GM18517 (cell line): ENCODE data around the gene CUX1.
"Not testable (repeated sequence)": the region's sequence is repeated elsewhere in the genome, so short reads cannot be mapped to it uniquely, and the experiment has no call there.

Experiments used
- ATAC-seq: cut with Tn5 transposase; IDR thresholded peaks from one replicate; pipeline ENCODE4 v1.9.1; 2021; ENCODE audit warnings: mild to moderate bottlenecking, moderate library complexity; ENCODE audit not compliant: unreplicated experiment

CUX1 gene

DNA sequence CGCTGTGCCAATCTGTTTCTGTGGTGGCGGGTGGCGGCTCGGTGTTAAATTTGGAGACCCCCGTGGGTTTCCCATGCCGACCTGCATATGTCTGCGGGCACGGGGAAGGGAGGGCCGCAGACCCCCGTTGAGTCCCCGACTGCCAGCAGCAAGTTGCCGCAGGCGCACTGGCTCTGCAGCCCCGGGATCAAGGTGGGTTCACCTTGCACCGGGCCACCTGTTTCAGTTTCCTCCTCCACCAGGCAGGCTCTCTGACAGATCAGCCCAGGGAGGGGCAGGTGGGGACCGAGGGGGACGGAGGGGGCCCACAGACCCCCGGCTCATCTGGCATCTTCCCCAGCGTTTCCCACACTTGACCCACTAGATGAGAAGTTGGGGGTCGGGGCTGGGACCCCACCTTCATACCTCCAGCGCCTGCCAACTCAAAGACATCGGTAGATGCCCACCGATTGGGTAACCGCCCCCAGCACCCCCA, 95.9 kb downstream of the CUX1 start:
- ATAC-seq = no peak

DNA sequence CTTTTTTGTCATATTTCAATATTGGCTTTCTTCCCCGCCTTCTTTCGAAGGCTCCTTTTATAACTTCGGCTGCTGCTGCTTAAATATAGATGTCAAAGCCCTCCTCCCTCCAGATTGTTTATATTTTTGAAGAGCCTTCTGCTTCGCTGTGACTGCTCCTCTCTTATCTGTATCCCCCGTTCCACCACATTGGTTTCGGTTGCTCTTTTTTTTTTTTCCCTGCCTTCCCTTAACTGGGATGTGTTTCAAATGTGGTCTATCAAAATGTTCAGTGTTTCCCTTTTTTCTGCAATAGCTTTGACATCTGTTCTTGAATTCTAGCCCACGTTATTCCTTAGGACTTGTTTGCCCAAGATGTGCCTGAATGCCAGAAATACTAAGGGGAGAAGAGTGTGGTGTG, 96.4 kb downstream of the CUX1 start:
- ATAC-seq = no peak

DNA sequence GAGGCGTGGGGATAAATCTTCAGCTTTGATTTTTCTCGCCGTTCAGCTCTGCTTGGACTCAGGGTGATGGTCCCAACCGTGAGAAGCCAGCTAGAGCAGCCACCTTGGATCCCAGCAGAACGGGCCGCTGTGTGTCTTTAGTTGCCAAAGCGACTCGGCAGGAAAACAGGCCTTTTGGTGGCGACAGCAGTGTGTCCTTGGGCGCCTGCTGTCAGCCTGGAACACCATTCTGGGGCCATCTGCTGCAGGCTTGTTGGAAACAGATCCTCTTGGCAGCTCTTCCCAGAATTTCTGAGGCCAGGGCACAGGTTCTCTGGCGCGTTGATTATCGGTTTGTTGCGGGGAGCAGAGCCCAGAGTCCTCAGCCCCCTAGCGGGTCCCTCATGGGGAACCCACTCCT, 97.6 kb downstream of the CUX1 start:
- ATAC-seq = no peak

DNA sequence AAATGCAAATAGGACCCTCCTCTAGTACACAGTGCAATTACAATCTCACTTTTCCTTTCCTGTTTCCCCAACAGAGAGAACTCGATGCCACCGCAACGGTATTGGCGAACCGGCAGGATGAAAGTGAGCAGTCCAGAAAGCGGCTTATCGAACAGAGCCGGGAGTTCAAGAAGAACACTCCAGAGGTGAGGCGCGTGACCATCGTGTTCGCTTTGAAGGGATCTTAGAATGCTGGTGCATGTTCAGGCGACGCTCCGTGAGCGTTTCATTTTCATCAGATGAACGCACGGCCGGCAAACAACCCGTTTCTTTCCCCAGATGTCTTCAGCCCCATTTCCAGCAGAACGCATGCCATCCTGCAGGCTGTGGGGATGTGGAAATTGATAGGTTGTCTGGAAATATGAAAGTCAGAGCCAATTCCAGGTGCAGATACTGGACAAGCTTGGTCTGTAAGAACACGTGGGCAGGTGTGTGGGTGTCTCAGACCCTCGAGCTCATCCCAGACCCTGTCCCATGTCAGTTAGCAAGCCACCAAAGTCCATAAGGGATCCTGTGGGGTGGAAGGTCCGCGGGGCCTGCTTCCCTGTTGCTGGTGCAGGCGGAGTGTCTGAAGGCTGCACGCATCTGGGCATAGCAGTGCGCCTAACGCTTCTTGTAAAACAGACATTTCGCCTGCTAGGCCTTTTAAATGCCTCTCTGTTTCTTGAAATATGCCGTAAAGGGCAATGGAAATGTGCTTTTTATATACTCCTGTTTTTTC, 98.8 kb downstream of the CUX1 start:
- ATAC-seq = no peak

DNA sequence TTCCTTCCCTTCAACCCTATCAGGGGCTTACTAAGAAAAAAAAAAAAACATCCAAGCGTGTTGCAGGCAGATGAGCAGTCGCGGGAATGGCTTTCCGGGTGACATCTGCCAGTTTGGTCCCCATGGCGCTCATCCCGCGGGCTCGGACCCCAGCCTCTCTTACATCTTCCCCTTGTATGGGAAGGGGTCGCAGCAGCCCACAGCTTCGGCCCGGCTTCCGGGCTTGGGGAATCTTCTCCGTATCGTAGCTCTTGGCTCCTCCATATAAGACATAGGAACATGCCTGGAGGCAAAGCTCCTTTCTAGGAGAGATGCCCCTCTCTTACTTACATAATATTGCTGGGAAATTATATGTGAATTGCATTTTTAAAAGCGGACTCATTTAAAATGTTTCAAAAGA, 99.5 kb downstream of the CUX1 start:
- ATAC-seq = no peak

DNA sequence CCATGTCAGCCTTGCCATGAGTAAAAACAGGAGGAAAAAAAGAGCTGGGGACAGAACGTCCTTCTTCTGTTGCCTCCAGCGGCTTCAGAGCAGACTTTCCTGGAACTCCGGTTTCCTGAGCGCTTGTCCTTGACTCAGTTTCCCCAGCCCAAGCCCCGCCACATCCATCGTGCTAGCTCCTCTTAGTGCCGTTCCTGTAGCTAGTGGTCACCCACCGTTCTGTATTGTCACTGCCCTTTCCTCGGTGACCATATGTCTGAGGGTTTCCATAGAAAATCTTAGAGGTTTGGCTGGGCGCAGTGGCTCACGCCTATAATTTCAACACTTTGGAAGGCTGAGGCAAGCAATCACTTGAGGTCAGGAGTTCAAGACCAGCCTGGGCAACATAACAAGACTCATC, 100.1 kb downstream of the CUX1 start:
- no peak for ATAC-seq

DNA sequence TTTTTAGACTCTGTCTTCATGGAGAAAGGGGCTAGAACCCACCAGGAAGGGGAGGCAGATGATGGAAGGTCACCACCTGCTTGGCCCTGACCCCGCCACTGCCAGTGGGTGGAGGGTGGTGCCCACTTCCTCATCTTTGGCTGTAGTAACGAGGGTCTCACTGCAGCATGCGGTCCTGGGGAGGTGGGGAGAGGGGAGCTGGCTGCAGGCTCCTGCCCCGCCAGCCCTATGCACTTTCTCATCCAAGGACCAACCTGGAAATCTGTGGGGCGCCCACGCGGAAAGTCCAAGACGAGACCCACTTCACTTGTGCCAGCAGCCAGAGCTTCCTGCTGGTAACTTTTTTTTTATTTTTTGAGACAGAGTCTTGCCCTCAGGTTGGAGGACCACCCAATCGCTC, 101.0 kb downstream of the CUX1 start:
- ATAC-seq = no peak

DNA sequence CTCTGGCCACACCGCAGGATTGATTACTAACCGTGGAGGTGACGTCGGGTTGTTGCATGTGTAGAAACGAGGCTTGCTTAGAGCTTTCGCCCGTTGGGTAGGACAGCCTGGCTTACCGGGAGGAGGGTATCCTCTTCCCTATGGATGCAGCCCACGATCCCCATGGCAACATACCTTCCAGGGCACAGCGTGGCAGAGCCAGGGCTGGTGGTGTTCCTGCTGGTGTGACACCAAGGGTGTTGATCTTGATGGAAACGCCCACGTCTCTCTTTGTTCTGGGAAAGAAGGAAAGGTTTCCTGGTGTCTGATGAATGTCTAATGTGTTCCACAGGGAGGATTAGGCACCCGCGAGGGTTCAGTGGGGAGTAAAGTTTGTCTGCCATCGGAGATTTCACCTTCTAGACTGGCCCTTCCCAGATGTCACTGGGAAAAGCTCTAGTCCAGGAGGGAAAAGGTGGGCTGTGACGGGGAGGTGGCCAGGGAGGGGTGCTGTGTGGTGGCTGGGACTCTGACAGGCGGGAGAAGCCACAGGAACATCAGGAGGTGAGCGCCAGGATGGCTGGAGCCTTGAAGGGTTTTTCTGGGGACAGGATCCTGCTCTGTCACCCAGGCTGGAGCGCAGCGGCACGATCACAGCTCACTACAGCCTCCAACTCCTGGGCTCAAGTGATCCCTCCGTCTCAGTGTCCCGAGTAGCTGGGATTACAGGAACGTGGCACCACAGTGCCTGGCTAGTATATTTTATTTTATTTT, 102.1 kb downstream of the CUX1 start:
- ATAC-seq = no peak

DNA sequence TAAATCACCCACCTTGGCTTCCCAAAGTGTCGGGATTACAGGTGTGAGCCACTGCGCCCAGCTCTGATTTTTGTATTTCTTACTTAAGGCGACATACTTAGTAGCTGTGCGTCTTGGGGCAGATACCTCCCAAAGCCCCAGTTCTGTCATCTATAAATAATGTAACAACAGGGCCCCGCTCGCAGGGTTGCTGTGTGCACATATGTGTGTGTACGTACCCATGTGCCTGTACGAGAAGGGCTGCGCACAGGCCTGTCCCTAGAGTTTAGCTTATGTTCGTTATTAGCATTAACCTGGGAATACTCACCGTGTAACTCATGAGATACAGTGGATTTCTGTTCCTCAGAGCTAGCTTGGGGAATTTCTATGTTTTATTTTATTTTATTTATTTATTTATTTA, 103.6 kb downstream of the CUX1 start:
- ATAC-seq = no peak

DNA sequence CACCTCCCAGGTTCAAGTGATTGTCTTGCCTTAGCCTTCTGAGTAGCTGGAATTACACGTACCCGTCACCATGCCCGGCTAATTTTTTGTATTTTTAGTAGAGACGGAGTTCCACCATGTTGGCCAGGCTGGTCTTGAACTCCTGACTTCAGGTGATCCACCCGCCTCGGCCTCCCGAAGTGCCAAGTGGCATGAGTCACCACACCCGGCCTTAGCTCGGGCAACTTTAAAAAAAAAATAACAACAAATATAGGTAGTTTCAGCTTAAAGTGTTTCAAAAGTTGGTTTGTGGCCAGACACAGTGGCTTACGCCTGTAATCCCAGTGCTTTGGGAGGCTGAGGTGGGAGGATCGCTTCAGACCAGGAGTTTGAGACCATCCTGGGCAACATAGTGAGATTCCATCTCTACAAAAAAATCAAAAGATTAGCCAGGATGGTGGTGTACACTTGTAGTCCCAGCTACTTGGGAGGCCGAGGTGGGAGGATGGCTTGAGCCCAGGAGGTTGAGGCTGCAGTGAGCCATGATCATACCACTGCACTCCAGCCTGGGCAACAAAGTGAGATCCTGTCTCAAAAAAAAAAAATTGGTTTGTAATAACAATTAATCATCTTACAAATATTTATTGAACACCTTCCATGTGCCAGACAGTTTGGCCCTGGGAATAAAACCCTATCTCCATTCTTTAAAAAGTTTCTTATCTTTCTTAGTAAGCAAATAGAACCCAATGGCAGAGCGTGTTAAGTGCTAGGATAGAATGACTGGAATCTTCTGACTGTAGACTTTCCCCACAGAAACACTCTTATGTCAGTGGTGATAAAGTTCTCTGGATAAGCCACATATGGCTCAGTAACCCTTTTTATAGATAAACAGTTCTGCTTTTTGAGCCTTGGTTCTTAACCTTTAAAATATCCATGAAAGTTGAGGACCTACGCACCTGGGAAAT, 104.4 kb downstream of the CUX1 start:
- not testable (repeated sequence) for ATAC-seq

DNA sequence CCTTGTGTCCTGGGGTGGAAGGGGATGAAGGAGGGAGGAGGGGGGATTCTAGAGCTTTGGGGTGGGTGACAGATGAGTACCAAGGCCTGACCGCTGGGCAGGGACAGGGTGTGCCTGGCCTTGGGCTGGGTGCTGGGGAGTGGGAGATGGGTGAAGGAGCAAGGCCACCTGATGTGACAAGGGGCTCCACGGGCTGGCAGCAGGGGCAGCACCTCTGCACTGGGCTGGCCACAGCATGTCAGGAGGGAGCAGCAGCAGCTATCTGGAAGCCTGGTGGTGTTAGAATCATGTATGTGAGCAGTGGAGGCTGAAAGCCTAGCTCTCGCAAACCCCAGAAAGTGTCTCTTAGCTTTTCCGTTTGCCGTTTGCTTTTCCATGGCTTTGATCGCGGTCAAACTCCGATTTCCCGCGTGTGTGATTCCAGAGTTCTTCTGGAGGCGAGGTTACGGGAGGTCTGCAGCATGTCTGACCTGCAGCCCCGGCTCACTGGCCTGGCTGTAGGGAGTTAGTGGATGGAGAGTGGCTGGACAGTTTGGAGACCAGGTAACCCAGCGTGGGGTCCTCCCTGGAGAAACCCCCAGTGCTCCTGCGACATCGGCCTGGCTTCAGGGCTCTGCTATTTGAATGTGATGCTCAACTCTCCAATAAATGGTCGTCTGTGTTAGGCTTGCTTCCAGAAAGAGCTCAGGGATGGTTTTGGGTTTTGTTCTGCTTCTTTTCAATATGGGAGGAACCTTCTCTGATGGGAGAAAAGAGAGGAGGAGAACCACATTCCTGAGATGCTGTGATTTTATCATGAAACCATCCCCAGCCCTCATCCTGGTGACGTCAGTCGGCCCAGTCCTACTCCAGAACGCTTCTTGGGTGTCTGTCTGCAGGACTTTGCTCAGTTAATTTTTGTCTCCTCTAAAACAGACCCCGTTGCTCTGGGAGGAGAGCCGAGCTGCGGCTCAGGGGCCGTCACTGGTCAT, 105.5 kb downstream of the CUX1 start:
- ATAC-seq = no peak

DNA sequence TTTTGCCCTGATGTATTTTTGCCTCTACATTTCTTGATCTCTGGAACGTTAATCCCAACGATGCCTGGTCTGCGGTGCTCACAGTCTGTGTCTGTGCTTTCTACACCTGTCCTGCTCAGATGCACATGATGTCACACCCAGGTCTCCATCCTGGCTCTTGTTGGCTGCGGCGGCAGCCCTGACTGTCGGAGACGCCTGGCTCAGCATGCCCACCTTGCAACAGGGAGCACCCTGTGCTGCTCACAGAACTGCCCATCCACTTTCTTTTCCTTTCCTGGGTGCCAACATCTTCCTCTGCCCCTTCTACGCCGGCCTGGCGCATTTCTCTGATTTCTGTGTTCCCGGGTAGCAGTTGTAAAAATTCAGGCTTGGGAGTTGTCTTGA, 106.2 kb downstream of the CUX1 start:
- ATAC-seq = no peak

DNA sequence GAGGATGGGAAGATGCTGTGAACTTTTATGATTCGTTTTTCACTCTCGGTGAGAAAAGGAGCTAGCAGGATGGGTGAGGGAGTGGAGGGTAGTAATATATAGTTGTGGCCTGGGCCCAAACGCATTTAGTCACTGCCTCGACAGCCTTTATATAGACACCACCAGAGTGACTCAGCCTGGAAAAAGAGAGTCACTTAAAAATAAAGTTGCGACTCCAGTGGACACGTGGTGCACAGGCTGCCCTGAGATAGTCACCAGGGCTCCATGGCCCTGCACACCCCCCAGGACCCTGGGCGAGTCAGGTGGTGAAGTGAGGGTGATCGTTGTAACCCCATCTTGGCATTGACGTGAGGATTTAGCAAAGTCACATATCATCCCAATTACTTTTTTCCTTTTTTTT, 106.7 kb downstream of the CUX1 start:
- ATAC-seq = no peak

DNA sequence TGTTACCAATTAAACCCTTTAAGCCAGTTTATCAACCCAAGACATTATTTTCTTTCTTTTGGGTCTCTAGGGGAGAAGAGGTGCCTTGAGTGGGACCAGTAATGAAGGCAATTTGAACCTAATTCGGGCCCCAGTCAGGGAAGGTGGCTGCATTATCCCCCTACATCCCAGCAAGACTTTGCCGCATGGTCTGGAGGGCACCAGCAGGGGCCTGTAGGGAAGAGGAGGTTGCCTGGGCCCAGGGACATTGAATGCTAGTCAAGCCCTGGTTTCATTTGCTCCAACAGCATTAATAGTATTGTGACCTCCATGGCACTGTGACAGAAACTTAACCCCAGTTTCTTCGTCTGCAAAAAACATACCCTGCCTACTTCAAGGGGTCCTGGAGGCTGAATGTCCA, 108.8 kb downstream of the CUX1 start:
- ATAC-seq = no peak

DNA sequence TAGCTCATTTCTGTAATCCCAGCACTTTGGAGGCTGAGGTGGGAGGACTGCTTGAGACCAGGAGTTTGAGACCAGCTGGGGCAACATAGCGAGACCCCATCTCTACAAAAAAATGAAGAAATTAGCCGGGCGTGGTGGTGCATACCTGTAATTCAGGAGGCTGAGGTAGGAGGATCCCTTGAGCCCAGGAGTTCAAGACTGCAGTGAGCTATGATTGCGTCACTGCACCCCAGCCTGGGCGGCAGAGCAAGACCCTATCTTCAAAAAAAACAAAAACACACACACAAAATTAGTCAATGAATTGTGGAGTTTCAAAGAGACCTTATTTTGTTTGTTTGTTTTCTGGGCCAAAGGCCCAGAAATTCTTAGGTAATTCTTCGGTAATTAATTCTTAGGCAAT, 110.0 kb downstream of the CUX1 start:
- ATAC-seq = no peak

DNA sequence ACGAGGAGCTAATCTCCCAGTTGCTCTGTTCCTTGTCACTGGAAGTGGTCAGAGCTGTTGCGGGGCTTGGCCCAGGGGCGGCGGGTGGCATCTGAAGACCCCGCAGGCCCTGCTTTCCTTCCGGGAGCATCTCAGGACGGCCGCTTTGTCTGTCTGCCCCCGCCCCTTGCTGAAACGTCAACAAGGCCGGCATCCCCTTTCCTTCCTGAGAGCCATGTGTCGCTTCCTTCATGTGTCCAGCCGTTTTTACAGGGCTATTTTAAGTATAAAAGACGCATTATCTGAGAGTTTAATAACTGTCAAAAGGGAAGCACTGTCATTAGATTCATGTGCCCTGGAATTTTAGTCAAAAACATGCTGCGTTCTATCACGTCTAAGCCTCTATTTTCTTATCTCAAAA, 110.4 kb downstream of the CUX1 start:
- no peak for ATAC-seq

DNA sequence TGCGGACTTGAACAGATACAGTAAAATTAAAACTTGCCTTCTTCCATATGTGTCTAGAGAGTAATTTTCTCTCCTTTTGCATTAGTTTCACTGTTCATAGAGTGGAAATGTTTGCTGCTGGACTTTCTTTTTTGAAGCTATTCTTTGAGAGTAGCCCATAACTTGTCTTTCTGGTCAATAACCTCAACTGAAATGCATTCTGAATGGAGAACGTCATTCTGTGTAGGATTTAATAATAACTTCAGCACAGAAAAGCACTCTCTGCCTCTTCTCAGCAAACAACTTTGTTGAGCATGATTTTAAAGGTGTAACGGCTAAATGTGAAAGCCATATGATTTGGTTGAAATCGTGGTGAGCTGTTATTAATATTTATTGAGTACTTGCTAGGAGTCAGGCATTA, 111.8 kb downstream of the CUX1 start:
- no peak for ATAC-seq

DNA sequence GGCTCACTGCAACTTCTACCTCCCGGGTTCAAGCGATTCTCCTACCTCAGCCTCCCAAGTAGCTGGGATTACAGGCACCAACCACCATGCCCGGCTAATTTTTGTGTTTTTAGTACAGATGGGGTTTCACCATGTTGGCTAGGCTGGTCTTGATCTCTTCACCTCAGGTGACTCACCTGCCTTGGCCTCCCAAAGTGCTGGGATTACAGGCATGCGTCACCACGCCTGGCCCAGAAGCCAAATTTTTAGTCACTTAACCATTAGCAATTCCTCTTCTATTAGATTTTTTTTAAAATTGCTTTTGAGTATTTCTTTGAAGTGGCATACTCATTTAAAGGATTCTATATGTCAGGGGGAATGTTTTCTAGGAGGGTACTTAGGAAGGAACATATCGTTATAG, 112.5 kb downstream of the CUX1 start:
- ATAC-seq = not testable (repeated sequence)

DNA sequence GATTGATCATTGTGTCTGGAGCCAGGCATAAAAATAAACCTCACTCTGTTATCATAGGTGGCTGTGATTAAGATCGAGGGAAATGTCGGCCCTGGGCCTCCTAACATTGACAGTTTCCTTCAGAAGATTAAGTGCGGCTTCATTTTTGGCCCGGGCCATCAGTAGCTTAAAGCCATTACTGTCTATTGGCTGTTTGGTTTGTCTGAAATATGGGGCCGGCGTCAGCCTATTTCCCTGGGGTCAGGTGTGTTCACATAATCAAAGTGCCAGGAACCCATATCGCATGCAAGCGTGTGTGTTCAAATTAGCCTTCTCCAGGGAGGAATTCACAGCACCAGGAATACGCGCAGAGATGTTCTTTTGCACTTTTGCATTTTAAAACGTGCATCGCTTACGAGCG, 114.7 kb downstream of the CUX1 start:
- ATAC-seq = no peak

DNA sequence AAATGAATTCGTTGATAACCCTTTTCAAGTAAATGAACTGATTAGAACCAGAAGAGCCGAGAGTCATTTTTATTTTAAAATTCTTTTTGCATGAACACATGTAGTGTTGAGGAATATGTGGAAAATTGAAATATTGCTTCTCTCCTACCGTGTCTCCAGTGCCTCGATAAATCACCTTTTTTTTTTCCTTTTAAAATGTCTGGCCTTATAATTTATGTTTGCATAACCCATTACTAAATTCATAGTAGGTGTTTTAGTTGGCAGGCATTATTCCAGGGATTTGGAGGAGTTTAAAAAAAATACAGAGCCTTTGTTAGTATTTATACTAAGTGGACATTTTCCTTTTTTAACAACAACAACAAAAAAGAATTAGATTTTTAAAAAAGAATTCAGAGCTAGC, 115.6 kb downstream of the CUX1 start:
- ATAC-seq = no peak
